BE2C (cell line): ENCODE data around the gene PM20D1.

Experiments
- DNase-seq: peaks from one replicate; pipeline ENCODE4 v3.0.0-alpha.2; 2020
- H3K27me3 ChIP-seq: fragments of 250-450 bp; sonication (Bioruptor Pico); 2 replicates; pipeline ENCODE4 v1.5.1; 2020; ENCODE audit warnings: mild to moderate bottlenecking
- H3K36me3 ChIP-seq: fragments of 250-450 bp; sonication (Bioruptor Pico); 2 replicates; pipeline ENCODE4 v1.5.1; 2020; ENCODE audit warnings: mild to moderate bottlenecking
- H3K4me1 ChIP-seq: fragments of 250-450 bp; sonication (Bioruptor Pico); 2 replicates; pipeline ENCODE4 v1.5.1; 2020
- H3K4me3 ChIP-seq: 2 replicates; pipeline ENCODE4 v1.5.1; 2011; ENCODE audit warnings: low read depth, low read length
- H3K9me3 ChIP-seq: fragments of 250-450 bp; sonication (Bioruptor Pico); 2 replicates; pipeline ENCODE4 v1.5.1; 2020
- CTCF ChIP-seq: IDR thresholded peaks from 2 replicates; pipeline ENCODE4 v1.5.1; 2012; ENCODE audit warnings: mild to moderate bottlenecking, low read depth, low read length

The PM20D1 gene

GRCh38 chr1:205802060-205802459, 47.9 kb downstream of the PM20D1 start:
- H3K27me3 ChIP-seq = no peaks in the 10 kb centered on the region
- DNase-seq = no peak
- H3K4me1 ChIP-seq = no peaks in the 10 kb centered on the region
- H3K36me3 ChIP-seq = no peaks in the 10 kb centered on the region; the same call in 1 of the 2 replicates
- H3K9me3 ChIP-seq = no peaks in the 10 kb centered on the region
- TF ChIP-seq CTCF = no peak
- no peak overlapping the region for H3K4me3 ChIP-seq

- H3K4me1 ChIP-seq = no peaks in the 10 kb centered on the region
- H3K27me3 ChIP-seq = no peaks in the 10 kb centered on the region
- no peak overlapping the region for H3K4me3 ChIP-seq
- no peaks in the 10 kb centered on the region; the same call in 1 of the 2 replicates for H3K36me3 ChIP-seq
- no peak for TF ChIP-seq CTCF
- no peaks in the 10 kb centered on the region for H3K9me3 ChIP-seq
- DNase-seq = no peak
Observed at GRCh38 chr1:205800981-205801703, 48.8 kb downstream of the PM20D1 start.

- Histone ChIP-seq H3K9me3 (no peaks in the 10 kb centered on the region), H3K27me3 (no peaks in the 10 kb centered on the region), H3K4me3 (no peak overlapping the region), H3K4me1 (no peaks in the 10 kb centered on the region), H3K36me3 (no peaks in the 10 kb centered on the region; the same call in 1 of the 2 replicates)
- TF ChIP-seq CTCF = no peak
- no peak for DNase-seq
Observed at GRCh38 chr1:205800427-205800826, 49.5 kb downstream of the PM20D1 start.

GRCh38 chr1:205798577-205798976, 51.4 kb downstream of the PM20D1 start:
- Histone ChIP-seq H3K9me3 (no peaks in the 10 kb centered on the region), H3K4me1 (no peaks in the 10 kb centered on the region), H3K27me3 (no peaks in the 10 kb centered on the region), H3K4me3 (no peak overlapping the region), H3K36me3 (no peaks in the 10 kb centered on the region; the same call in 1 of the 2 replicates)
- no peak for DNase-seq
- TF ChIP-seq CTCF = no peak

GRCh38 chr1:205797168-205797567, 52.8 kb downstream of the PM20D1 start:
- H3K4me1 ChIP-seq = no peaks in the 10 kb centered on the region
- TF ChIP-seq CTCF = no peak
- no peaks in the 10 kb centered on the region; the same call in 1 of the 2 replicates for H3K36me3 ChIP-seq
- H3K9me3 ChIP-seq = no peaks in the 10 kb centered on the region
- H3K27me3 ChIP-seq = no peaks in the 10 kb centered on the region
- H3K4me3 ChIP-seq = no peak overlapping the region
- DNase-seq = no peak

- Histone ChIP-seq H3K4me3 (no peak overlapping the region), H3K4me1 (no peaks in the 10 kb centered on the region), H3K9me3 (no peaks in the 10 kb centered on the region), H3K27me3 (no peaks in the 10 kb centered on the region), H3K36me3 (no peaks in the 10 kb centered on the region; the same call in 1 of the 2 replicates)
- no peak for TF ChIP-seq CTCF
- DNase-seq = no peak
Observed at GRCh38 chr1:205794011-205794730, 55.8 kb downstream of the PM20D1 start.
